HepG2 (cell line): ENCODE data around the gene ARHGAP26. TPM values are rescaled to one million over a fixed set of nuclear protein-coding genes. Genes with fewer than 3 reads are reported as not detected.

Source experiments
- AHDC1 ChIP-seq: sonication (generic); formaldehyde crosslinking; IDR thresholded peaks from 2 replicates; pipeline ENCODE4 v1.5.1; 2020; ENCODE audit warnings: mild to moderate bottlenecking, missing genetic modification reagents, borderline replicate concordance
- CEBPG ChIP-seq: IDR thresholded peaks from 2 replicates; pipeline ENCODE4 v1.6.1; 2016
- HDAC2 ChIP-seq: sonication (generic); formaldehyde crosslinking; IDR thresholded peaks from 2 replicates; pipeline ENCODE4 v1.4.0; 2020; ENCODE audit warnings: missing genetic modification reagents
- SOX5 ChIP-seq: IDR thresholded peaks from 2 replicates; pipeline ENCODE4 v1.6.1; 2016; ENCODE audit warnings: borderline replicate concordance
- polyA plus RNA-seq, 8 experiments: library from polyadenylated mRNA; depleted of rRNA in 3 of 8; stranded (reverse) in 7 of 8; unstranded in 1 of 8; fragments of >200 nt; fragmentation: Illumina TruSeq in 4 of 8; extraction: Trizol in 4 of 8; gene quantifications; 2 replicates each; pipeline versions ENCODE4 v1.2.1 to v1.2.3, GENCODE V29; 2011 to 2016; ENCODE audit warnings: low read depth in 4 of 8, missing spikeins in 1 of 8, mixed read lengths in 1 of 8; ENCODE audit not compliant: insufficient read depth in 1 of 8
- total RNA-seq, 5 experiments: library from RNA; depleted of rRNA; stranded (reverse); fragments of >200 nt; fragmentation: Illumina TruSeq; extraction: Trizol; gene quantifications; 2 replicates each; pipeline ENCODE4 v1.2.3, GENCODE V29; 2016; ENCODE audit warnings: low read depth in 1 of 5
- TF ChIP-seq, protein P1 (sequence below): sonication (generic); formaldehyde crosslinking; IDR thresholded peaks from 2 replicates; pipeline ENCODE4 v1.4.0; 2020; ENCODE audit warnings: missing genetic modification reagents, low read depth, mild to moderate bottlenecking, borderline replicate concordance

Gene ARHGAP26
- total and polyA plus RNA-seq, 2 of the 13 experiments (the other 11 are each of a cell fraction or from before 2014, with no cell fraction given): 9.6 to 18.2 TPM

DNA sequence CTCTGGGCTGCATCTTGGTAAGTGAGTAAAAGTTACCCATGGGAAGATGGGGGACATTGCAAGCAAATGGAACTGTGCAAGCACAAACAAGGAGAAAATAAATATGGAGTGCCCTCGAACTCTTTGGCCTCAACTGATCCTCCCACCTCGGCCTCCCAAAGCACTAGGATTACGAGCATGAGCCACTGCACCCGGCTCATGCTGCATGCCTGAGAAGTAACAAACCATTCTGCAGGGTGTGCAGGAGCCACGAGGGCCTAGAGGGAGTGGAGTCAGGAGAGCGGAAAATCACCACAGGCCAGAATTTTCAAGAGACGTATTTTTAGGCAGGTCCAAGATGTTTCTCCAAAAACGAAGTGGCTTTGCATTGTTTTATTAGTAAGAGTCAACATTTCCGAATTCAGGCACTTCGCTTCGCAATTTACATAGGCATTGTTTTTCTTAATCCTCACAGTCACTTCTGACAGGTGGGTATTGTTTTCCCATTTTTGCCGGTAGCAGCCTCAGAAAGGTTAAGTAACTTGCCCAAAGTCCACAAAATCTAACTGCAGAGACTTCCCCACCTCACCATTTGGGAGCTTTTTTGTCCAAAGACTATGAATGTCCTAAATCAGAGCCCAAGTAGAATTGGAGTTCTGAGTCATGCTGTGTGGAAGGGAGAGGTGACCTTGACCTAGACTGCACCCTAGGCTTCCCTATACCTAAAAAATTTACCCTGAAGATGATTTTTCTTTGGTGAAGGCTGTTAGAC, 403.1 kb downstream of the ARHGAP26 start (continued):
- TF ChIP-seq AHDC1 (CRISPR knock-in tag) (0 out of 2 replicates have a peak, but pooled peaks have one; percentile 53), HDAC2 (0 out of 2 replicates have a peak, but pooled peaks have one; percentile 20), SOX5 (peak; percentile 89), CEBPG (0 out of 2 replicates have a peak, but pooled peaks have one; percentile 12)
- TF ChIP-seq, protein P1, sequence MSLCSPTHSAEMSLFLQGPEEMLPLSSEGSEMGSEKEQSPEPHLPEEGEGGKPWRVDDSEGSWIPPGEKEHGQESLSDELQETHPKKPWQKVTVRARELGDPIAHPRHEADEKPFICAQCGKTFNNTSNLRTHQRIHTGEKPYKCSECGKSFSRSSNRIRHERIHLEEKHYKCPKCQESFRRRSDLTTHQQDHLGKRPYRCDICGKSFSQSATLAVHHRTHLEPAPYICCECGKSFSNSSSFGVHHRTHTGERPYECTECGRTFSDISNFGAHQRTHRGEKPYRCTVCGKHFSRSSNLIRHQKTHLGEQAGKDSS (CRISPR knock-in tag): no peak
